ENCODE results near the gene VSIR.

DNA sequence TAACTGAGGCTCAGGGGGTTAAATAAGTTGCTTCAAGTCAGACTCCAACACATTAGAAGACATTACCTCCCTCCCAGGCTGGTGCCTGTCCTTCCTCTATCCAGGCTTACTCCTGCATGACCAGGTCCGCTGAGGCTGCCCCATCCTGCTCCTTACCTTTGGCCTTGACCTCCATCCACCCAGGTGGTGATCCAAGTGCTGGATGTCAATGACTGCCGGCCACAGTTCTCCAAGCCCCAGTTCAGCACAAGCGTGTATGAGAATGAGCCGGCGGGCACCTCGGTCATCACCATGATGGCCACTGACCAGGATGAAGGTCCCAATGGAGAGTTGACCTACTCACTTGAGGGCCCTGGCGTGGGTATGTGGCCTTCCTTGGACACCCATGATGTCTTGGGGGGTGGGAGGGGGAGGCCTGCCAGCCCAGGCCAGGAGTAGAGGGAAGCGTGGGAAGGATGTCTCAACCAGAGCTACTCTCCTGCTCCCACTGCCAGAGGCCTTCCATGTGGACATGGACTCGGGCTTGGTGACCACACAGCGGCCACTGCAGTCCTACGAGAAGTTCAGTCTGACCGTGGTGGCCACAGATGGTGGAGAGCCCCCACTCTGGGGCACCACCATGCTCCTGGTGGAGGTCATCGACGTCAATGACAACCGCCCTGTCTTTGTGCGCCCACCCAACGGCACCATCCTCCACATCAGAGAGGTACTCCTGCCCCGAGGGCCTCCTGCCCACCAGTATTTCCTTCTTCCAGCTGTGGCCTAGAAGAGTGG is 29.6 kb upstream of the VSIR start:
- TF ChIP-seq CTCF (IDR thresholded peaks at IDR 0.05) (no peak), POLR2A (IDR thresholded peaks at IDR 0.05) (no peak)
